Measurements from ENCODE around the gene TMEM30B. TPM values are rescaled to one million over a fixed set of nuclear protein-coding genes. Genes with fewer than 3 reads are reported as not detected.

The TMEM30B gene
- total and polyA plus RNA-seq, 2 of the 8 experiments (the other 6 are each of a cell fraction or from before 2014, with no cell fraction given): 11.2 to 18.7 TPM

DNA sequence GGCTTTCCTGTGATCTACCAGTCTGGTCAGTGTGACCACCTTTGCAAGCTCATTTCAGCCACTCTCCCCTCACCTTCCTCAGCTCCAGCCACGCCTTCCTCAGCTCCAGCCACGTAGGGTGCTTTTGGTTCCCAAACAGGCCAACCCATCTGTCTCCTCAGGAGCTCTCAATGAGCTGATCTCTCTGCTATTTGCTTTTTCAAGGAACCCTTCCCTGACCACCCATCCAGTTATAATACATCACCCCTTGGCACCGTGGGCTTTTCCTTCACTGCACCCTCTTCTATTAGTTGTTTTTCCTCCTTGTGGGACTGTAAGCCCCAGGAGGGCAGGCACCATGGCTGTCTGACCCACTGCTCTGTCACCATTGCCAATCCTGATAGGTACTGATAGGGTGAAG, 37.9 kb upstream of the TMEM30B start:
- POLR2A ChIA-PET (ENCODE audit: partially characterized antibody): no interaction called here
- no peak for FAIRE-seq
- TF ChIP-seq, protein P1, sequence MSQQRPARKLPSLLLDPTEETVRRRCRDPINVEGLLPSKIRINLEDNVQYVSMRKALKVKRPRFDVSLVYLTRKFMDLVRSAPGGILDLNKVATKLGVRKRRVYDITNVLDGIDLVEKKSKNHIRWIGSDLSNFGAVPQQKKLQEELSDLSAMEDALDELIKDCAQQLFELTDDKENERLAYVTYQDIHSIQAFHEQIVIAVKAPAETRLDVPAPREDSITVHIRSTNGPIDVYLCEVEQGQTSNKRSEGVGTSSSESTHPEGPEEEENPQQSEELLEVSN (IDR thresholded peaks at IDR 0.05): no peak
- TF ChIP-seq CHD2 (IDR thresholded peaks at IDR 0.05; ENCODE audit: low read length) (no peak), SIN3A (conservative IDR thresholded peaks at IDR 0.05 in 1 of 2, IDR thresholded peaks at IDR 0.05 in 1 of 2; ENCODE audit: low read depth in 1 of 2, low read length in 2 of 2) (no peak), EP300 (IDR thresholded peaks at IDR 0.05; ENCODE audit: borderline replicate concordance in 1 of 2, low read depth in 2 of 2, low read length in 2 of 2) (no peak), SIRT6 (IDR thresholded peaks at IDR 0.05; ENCODE audit: low read length) (no peak), KDM4A (IDR thresholded peaks at IDR 0.05; ENCODE audit: low read depth, low read length, severe bottlenecking) (no peak), ASH2L (IDR thresholded peaks at IDR 0.05; ENCODE audit: low read length) (no peak), TEAD4 (IDR thresholded peaks at IDR 0.05; ENCODE audit: low read depth, low read length) (no peak), RFX5 (IDR thresholded peaks at IDR 0.05; ENCODE audit: borderline replicate concordance, low read depth, low read length) (no peak), NANOG (IDR thresholded peaks at IDR 0.05; ENCODE audit: insufficient read depth, low read depth, low read length, poor library complexity, severe bottlenecking) (no peak), JUN (IDR thresholded peaks at IDR 0.05; ENCODE audit: low read depth, low read length) (no peak)
- TF ChIP-seq, protein P2, sequence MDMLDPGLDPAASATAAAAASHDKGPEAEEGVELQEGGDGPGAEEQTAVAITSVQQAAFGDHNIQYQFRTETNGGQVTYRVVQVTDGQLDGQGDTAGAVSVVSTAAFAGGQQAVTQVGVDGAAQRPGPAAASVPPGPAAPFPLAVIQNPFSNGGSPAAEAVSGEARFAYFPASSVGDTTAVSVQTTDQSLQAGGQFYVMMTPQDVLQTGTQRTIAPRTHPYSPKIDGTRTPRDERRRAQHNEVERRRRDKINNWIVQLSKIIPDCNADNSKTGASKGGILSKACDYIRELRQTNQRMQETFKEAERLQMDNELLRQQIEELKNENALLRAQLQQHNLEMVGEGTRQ (IDR thresholded peaks at IDR 0.05; ENCODE audit: low read length): no peak

More for the DNA sequence above, 37.9 kb upstream of the TMEM30B start:
- Histone ChIP-seq H2AK5ac (ENCODE audit: low read depth, low read length) (no peak overlapping the region), H2BK15ac (ENCODE audit: low read length) (no peak overlapping the region), H4K20me1 (replicated peaks in 1 of 2; ENCODE audit: control insufficient read depth in 1 of 2, insufficient read depth in 2 of 2, low read length in 2 of 2) (no peaks in the 10 kb centered on the region), H2AFZ (ENCODE audit: low read length) (no peak overlapping the region), H4K5ac (ENCODE audit: insufficient read length, low read depth, low read length) (no peak overlapping the region), H3K4me3 (ENCODE audit: extremely low read depth in 1 of 4, insufficient read depth in 2 of 4, low read depth in 3 of 4, low read length in 4 of 4) (no peak overlapping the region), H3K23ac (ENCODE audit: insufficient read length) (no peak overlapping the region), H3K27ac (ENCODE audit: low read depth, low read length) (no peak overlapping the region), H3K4me1 (replicated peaks in 1 of 4; ENCODE audit: control insufficient read depth in 3 of 4, insufficient read depth in 4 of 4, low read length in 3 of 4) (peaks cover 0 to 12% (median 8%) of the 10 kb centered on the region in 4 experiments; a peak in 6 of 7 replicates), H2BK5ac (ENCODE audit: low read depth, low read length) (no peak overlapping the region), H3K23me2 (ENCODE audit: low read depth, low read length) (peaks cover 15% of the 10 kb centered on the region; the same call in 1 of the 2 replicates), H3K18ac (ENCODE audit: extremely low read depth, low read length) (no peak overlapping the region), H2BK120ac (replicated peaks; ENCODE audit: low read depth, low read length) (no peak overlapping the region), H3K56ac (replicated peaks; ENCODE audit: insufficient read length, low read depth, low read length) (no peak overlapping the region), H3K9ac (replicated peaks in 1 of 4; ENCODE audit: extremely low read depth in 1 of 4, low read depth in 3 of 4, low read length in 3 of 4) (no peak overlapping the region), H3K27me3 (replicated peaks in 1 of 4; ENCODE audit: control insufficient read depth in 3 of 4, extremely low read depth in 1 of 4, insufficient read depth in 3 of 4, low read length in 3 of 4) (peaks cover 9 to 29% (median 23%) of the 10 kb centered on the region in 4 experiments), H2BK12ac (ENCODE audit: low read depth, low read length) (no peak overlapping the region; the same call in 1 of the 2 replicates), H4K8ac (ENCODE audit: extremely low read depth, insufficient read depth, low read length) (no peak overlapping the region), H2BK20ac (ENCODE audit: low read length) (no peak overlapping the region), H4K91ac (replicated peaks; ENCODE audit: insufficient read length, low read length) (no peak overlapping the region), H3K79me2 (ENCODE audit: control insufficient read depth in 1 of 2, insufficient read depth in 2 of 2, low read length in 2 of 2) (no peaks in the 10 kb centered on the region), H3K14ac (ENCODE audit: insufficient read length) (no peak overlapping the region), H3K4me2 (ENCODE audit: insufficient read depth in 1 of 2, low read depth in 2 of 2, low read length in 2 of 2) (no peak overlapping the region), H3K9me3 (ENCODE audit: insufficient read depth in 2 of 2, low read depth in 1 of 2, low read length in 1 of 2) (no peaks in the 10 kb centered on the region), H3K4ac (replicated peaks; ENCODE audit: insufficient read length, low read depth, low read length) (no peak overlapping the region), H3K79me1 (ENCODE audit: low read depth, low read length) (no peaks in the 10 kb centered on the region), H3K36me3 (ENCODE audit: control insufficient read depth in 2 of 4, insufficient read depth in 4 of 4, low read length in 3 of 4) (no peaks in the 10 kb centered on the region)
- DNase-seq (ENCODE audit: low read depth in 1 of 2, low spot score in 2 of 2): no peak
- CTCF ChIA-PET (ENCODE audit: partially characterized antibody): interaction anchor here (1.0 to 1.3 kb wide), 2 partner anchors 32 to 50 kb away, joined by 3 read pairs; no protein-coding TSS in a partner anchor
- WGBS, 2 experiments (ENCODE audit: extremely low coverage in 1 of 2, insufficient coverage in 1 of 2, insufficient read length in 1 of 2, insufficient replicate concordance in 2 of 2, low coverage in 1 of 2, low lambda C conversion rate in 2 of 2, missing lambda C conversion rate in 1 of 2): 85% methylated on average over 3 of the region's 3 CpGs; no CpG with 5 or more reads in 1 of the 2 experiments

Measured in H1 (cell line).